Esophagus (tissue), 2 donors: ENCODE results near the gene STX2. TPM values are rescaled to one million over a fixed set of nuclear protein-coding genes. Genes with fewer than 3 reads are reported as not detected.
"Not testable (repeated sequence)": the region's sequence is repeated elsewhere in the genome, so short reads cannot be mapped to it uniquely, and the experiment has no call there.

Source experiments
- H3K27ac ChIP-seq, 2 donors: one replicate each; pipeline ENCODE4 v1.5.1; 2013; ENCODE audit warnings: low read depth in 2 of 2, mild to moderate bottlenecking in 2 of 2, inconsistent platforms in 1 of 2, low read length in 1 of 2, moderate library complexity in 1 of 2
- H3K27me3 ChIP-seq, 2 donors: one replicate each; pipeline ENCODE4 v1.6.1; 2013; ENCODE audit warnings: low read length in 2 of 2, control low read depth in 1 of 2, mild to moderate bottlenecking in 1 of 2; ENCODE audit not compliant: insufficient read depth in 2 of 2, control insufficient read depth in 1 of 2
- H3K36me3 ChIP-seq, 2 donors: one replicate each; pipeline ENCODE4 v1.6.1; 2013; ENCODE audit warnings: low read length in 1 of 2; ENCODE audit not compliant: control insufficient read depth in 2 of 2, insufficient read depth in 2 of 2
- H3K4me1 ChIP-seq, 2 donors: one replicate each; pipeline ENCODE4 v1.6.1; 2013; ENCODE audit warnings: low read length in 1 of 2; ENCODE audit not compliant: control insufficient read depth in 2 of 2, insufficient read depth in 2 of 2
- H3K4me3 ChIP-seq, 2 donors: one replicate each; pipeline ENCODE4 v1.5.1; 2013; ENCODE audit warnings: low read length in 2 of 2, mild to moderate bottlenecking in 2 of 2, low read depth in 1 of 2, moderate library complexity in 1 of 2
- H3K9me3 ChIP-seq, 2 donors: one replicate each; pipeline ENCODE4 v1.6.1; 2013; ENCODE audit warnings: mild to moderate bottlenecking in 2 of 2, low read depth in 1 of 2, low read length in 1 of 2, moderate library complexity in 1 of 2; ENCODE audit not compliant: control insufficient read depth in 2 of 2, insufficient read depth in 1 of 2
- WGBS, 2 donors: extraction: QIAGEN DNeasy Blood & Tissue Kit; methylation state at CpG; one replicate each; pipeline ENCODE4 v1.1.7; 2013; 5-methylcytosine and 5-hydroxymethylcytosine counted together
- polyA plus RNA-seq, 2 donors: library from polyadenylated mRNA; stranded (reverse); fragments of 200-250 nt; gene quantifications; one replicate each; pipeline ENCODE4 v1.2.3, GENCODE V29; 2013
- donor health status: healthy with polysubstance abuse.
- donor health status: Bipolar disorder and iron deficiency.

The STX2 gene
- polyA plus RNA-seq, 2 donors, result 3.1 to 3.5 TPM

GRCh38 chr12:130792821-130793553 is 46.1 kb downstream of the STX2 start:
- Histone ChIP-seq H3K4me3 (no peak overlapping the region), H3K4me1 (peaks cover 0 to 2% of the 10 kb centered on the region in 2 donors), H3K36me3 (peaks cover 3% of the 10 kb centered on the region in 2 donors), H3K27ac (no peak overlapping the region), H3K27me3 (no peaks in the 10 kb centered on the region), H3K9me3 (no peaks in the 10 kb centered on the region)
- 83 to 87% methylated on average over 20 of the region's 20 CpGs for WGBS, 2 donors

- 82 to 88% methylated on average over 10 of the region's 10 CpGs for WGBS, 2 donors
Measured at GRCh38 chr12:130791629-130792028, 47.4 kb downstream of the STX2 start.

DNA sequence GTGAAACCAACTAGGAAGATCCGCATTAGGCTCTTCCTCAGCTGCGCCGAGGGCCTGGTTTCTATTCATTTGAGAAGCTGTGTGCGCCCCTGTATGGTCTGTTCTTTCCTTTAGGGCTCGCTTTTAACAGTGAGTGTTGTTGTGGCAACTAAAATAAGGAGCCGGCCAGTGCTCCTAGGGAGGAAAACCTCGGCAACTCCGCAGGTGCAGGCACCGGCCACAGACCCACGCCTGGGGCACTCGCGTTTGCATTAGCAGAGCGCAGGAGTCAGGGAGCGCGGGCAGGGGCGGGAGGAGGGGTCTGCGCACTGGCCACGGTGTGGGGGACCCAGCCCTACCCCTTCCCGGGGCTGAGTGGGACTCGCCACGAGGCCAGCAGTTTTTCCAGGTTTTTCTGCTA is 50.5 kb downstream of the STX2 start:
- no peak overlapping the region for H3K4me3 ChIP-seq
- H3K27ac ChIP-seq, result no peak overlapping the region
- peaks cover 0 to 4% of the 10 kb centered on the region in 2 donors for H3K36me3 ChIP-seq
- H3K27me3 ChIP-seq, result no peaks in the 10 kb centered on the region
- 64 to 66% methylated on average over 21 of the region's 21 CpGs for WGBS, 2 donors
- peaks cover 2% of the 10 kb centered on the region in 2 donors for H3K4me1 ChIP-seq
- no peaks in the 10 kb centered on the region for H3K9me3 ChIP-seq

More at GRCh38 chr12:130791629-130792028, 47.4 kb downstream of the STX2 start:
- H3K9me3 ChIP-seq, result no peaks in the 10 kb centered on the region
- H3K36me3 ChIP-seq, result peaks cover 3% of the 10 kb centered on the region in 2 donors
- H3K27ac ChIP-seq, result no peak overlapping the region
- no peak overlapping the region for H3K4me3 ChIP-seq
- H3K4me1 ChIP-seq, result peaks cover 0 to 2% of the 10 kb centered on the region in 2 donors
- H3K27me3 ChIP-seq, result no peaks in the 10 kb centered on the region

DNA sequence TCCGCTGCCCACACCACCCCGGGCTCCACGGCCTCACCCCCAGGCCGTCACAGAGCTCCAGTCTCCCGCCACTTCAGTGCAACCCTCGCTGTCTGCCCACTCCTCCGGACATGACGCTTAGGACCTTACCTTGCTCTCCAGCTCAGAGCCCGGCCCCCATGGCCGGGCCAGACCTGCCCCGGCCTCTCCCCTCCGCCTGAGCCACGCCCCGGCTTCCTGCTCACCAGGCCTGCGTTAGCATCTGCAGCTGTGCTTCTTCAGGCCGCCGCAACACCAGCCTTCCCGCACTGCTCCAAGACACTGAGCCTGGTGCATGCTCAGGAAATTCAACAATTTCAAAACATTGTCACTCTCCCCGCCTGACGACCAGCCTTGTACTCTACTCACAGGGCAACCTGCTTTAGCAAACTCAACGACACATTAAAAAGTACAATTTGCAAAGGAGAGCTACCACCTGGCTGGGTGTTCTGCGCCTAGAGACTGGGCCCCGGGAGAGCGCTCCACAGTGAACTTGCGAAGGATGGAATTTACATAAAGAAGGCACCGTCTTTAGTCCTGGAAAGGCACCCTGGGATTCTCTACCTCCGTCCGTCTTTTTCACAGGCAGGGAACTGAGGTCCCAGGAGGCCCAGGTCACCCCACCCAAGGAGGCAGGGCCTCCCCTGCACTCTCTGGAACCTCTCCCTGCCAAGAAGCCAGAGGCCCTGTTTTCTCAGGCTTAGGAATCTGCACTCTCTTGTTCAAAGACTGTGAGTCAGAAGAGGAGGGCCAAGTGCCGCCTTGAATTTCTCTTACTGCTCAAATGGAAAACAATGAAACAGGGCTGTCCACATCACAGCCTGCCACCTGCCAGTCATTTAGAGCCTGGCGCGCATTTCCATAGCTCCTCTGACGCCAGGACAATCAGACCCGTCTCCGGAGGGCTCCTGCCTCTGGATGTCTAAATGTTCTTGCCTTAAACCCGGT is 51.3 kb downstream of the STX2 start:
- 65 to 73% methylated on average over 35 of the region's 35 CpGs for WGBS, 2 donors
- Histone ChIP-seq H3K27me3 (no peaks in the 10 kb centered on the region), H3K27ac (peak overlapping the region; percentile 8 to 56), H3K4me1 (peaks cover 5% of the 10 kb centered on the region in 2 donors), H3K4me3 (no peak overlapping the region), H3K36me3 (peaks cover 0 to 2% of the 10 kb centered on the region in 2 donors), H3K9me3 (no peaks in the 10 kb centered on the region)

GRCh38 chr12:130787041-130787440 is 52.0 kb downstream of the STX2 start:
- Histone ChIP-seq H3K27ac (no peak overlapping the region), H3K9me3 (no peaks in the 10 kb centered on the region), H3K4me1 (peaks cover 5 to 8% of the 10 kb centered on the region in 2 donors), H3K4me3 (no peak overlapping the region), H3K27me3 (no peaks in the 10 kb centered on the region), H3K36me3 (peaks cover 0 to 2% of the 10 kb centered on the region in 2 donors)
- 80 to 87% methylated on average over 9 to 10 of the region's 10 CpGs for WGBS, 2 donors

DNA sequence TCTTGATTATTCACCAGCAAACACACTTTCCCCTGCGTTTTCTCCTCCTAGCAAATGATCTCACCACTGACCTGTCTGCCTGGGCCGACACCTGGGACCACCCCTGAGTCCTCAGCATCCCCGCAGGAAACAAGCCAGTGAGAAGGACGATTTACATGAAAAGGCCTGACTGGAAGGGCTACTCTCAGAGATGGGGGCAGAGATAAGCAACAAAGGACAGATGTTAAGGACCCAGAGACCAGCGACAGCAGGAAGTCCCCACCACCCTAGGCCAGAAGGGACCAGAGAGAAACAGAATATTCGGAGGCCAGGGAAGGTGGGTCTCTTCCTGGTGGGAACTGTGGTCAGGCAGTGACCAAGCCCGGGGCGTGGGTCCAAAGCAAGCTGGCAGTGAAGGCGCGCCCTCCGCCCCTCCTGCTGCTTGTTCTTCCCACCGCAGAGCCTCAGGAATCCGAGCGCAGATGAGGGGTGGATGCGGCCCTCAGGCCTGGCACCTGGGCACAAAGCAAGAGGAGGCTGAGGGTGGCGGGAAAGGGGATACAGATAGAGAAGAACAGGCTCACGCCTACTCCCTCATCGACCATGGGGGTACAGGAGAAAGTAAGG is 55.8 kb downstream of the STX2 start:
- Histone ChIP-seq H3K9me3 (no peaks in the 10 kb centered on the region), H3K4me1 (peaks cover 3 to 8% of the 10 kb centered on the region in 2 donors), H3K36me3 (peaks cover 0 to 2% of the 10 kb centered on the region in 2 donors), H3K4me3 (no peak overlapping the region), H3K27me3 (no peaks in the 10 kb centered on the region), H3K27ac (no peak overlapping the region)
- WGBS, 2 donors, result 75 to 80% methylated on average over 18 of the region's 18 CpGs

- not testable (repeated sequence) for H3K4me1 ChIP-seq, H3K27me3 ChIP-seq, H3K9me3 ChIP-seq, H3K27ac ChIP-seq, H3K4me3 ChIP-seq, H3K36me3 ChIP-seq
- WGBS, 2 donors, result 87 to 90% methylated on average over 13 of the region's 13 CpGs
Measured at GRCh38 chr12:130782245-130782644, 56.8 kb downstream of the STX2 start.

DNA sequence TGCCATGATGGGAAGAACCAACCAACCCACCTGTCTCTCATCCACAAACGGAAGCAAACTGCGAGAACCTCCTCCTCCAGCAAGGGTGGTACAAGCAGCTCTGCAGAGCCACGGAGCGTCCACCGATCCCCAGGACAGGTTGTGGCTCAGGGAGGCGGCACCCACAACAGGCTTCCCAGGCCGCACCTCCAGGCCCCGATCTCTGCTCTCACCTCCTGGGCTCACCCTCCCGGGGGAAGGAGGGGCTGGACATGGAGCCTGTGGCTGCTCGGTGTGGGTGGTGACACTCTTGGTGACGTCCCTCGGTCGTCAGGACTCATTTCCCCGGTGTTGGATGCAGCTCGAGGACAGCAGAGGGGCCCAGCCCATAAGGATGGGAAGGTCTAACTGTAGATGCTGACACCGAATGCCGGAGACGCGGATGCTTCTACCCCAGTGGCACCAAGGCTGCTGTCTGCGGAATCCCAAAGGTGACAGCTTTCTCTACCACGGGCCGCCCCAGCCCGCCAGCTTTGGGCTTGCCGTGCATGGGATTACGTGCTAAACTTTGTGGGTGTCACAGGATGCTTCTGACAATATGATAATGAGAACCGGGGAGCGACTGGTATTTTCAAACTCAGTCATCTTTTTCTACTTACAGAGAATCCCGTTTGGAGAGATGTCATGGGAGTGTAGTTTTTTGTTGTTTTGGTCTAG is 58.0 kb downstream of the STX2 start:
- Histone ChIP-seq H3K4me1 (peaks cover 6 to 10% of the 10 kb centered on the region in 2 donors), H3K27me3 (no peaks in the 10 kb centered on the region), H3K27ac (no peak overlapping the region), H3K36me3 (peaks cover 0 to 2% of the 10 kb centered on the region in 2 donors), H3K9me3 (no peaks in the 10 kb centered on the region), H3K4me3 (no peak overlapping the region)
- 91% methylated on average over 28 of the region's 28 CpGs for WGBS, 2 donors

- Histone ChIP-seq H3K9me3 (no peaks in the 10 kb centered on the region), H3K27me3 (no peaks in the 10 kb centered on the region), H3K4me1 (peaks cover 9 to 10% of the 10 kb centered on the region in 2 donors), H3K27ac (no peak overlapping the region), H3K36me3 (peaks cover 0 to 2% of the 10 kb centered on the region in 2 donors), H3K4me3 (no peak overlapping the region)
- WGBS, 2 donors, result 78 to 83% methylated on average over 10 of the region's 10 CpGs
Measured at GRCh38 chr12:130780325-130780724, 58.7 kb downstream of the STX2 start.
